Embryonic facial prominence (tissue), 1 donor: Measurements from ENCODE around the gene DOCK10.

ENCODE experiments used
- DNase-seq: peaks from one replicate; pipeline ENCODE4 v3.0.0-alpha.2; 2016; ENCODE audit errors: extremely low spot score

DOCK10 gene

GRCh38 chr2:224883172-224883516, 159.1 kb downstream of the DOCK10 start:
- no peak for DNase-seq

- DNase-seq, result no peak
These were observed 159.7 kb downstream of the DOCK10 start for GRCh38 chr2:224882291-224883171.

- DNase-seq, result no peak
These were observed 160.4 kb downstream of the DOCK10 start for GRCh38 chr2:224881846-224882245.

- no peak for DNase-seq
These were observed 165.7 kb downstream of the DOCK10 start for GRCh38 chr2:224876522-224876921.

- no peak for DNase-seq
These were observed 166.4 kb downstream of the DOCK10 start for GRCh38 chr2:224875841-224876240.

- no peak for DNase-seq
These were observed 167.1 kb downstream of the DOCK10 start for GRCh38 chr2:224875153-224875552.

- no peak for DNase-seq
These were observed 170.5 kb downstream of the DOCK10 start for GRCh38 chr2:224871813-224872212.

GRCh38 chr2:224870341-224870740, 171.9 kb downstream of the DOCK10 start:
- DNase-seq, result no peak

- DNase-seq, result no peak
These were observed 172.6 kb downstream of the DOCK10 start for GRCh38 chr2:224869601-224870233.

GRCh38 chr2:224865016-224865415, 177.3 kb downstream of the DOCK10 start:
- peak; percentile 8 for DNase-seq

- no peak for DNase-seq
These were observed 181.0 kb downstream of the DOCK10 start for GRCh38 chr2:224861266-224861665.

- no peak for DNase-seq
These were observed 181.5 kb downstream of the DOCK10 start for GRCh38 chr2:224860786-224861185.

GRCh38 chr2:224851811-224852210, 190.5 kb downstream of the DOCK10 start:
- no peak for DNase-seq

- DNase-seq, result no peak
These were observed 192.2 kb downstream of the DOCK10 start for GRCh38 chr2:224850081-224850480.

- DNase-seq, result no peak
These were observed 193.0 kb downstream of the DOCK10 start for GRCh38 chr2:224849264-224849663.

GRCh38 chr2:224847961-224848850, 194.1 kb downstream of the DOCK10 start:
- DNase-seq, result peak; percentile 51

- no peak for DNase-seq
These were observed 194.9 kb downstream of the DOCK10 start for GRCh38 chr2:224847381-224847780.

- DNase-seq, result no peak
These were observed 195.6 kb downstream of the DOCK10 start for GRCh38 chr2:224846686-224847085.

GRCh38 chr2:224846161-224846560, 196.1 kb downstream of the DOCK10 start:
- DNase-seq, result no peak

GRCh38 chr2:224843141-224843540, 199.1 kb downstream of the DOCK10 start:
- DNase-seq, result no peak

- DNase-seq, result no peak
These were observed 200.4 kb downstream of the DOCK10 start for GRCh38 chr2:224841910-224842309.

- DNase-seq, result no peak
These were observed 203.9 kb downstream of the DOCK10 start for GRCh38 chr2:224838335-224838734.
